Endothelial cell (in vitro differentiated cells): ENCODE measurements around the gene FBXL16. TPM values are rescaled to one million over a fixed set of nuclear protein-coding genes. Genes with fewer than 3 reads are reported as not detected.
A peak's percentile ranks its signal among the peaks of the same experiment; 100 is the strongest.

Source experiments
- DNase-seq: peaks from one replicate; pipeline ENCODE4 v3.0.0; 2021; ENCODE audit warnings: low spot score
- H3K27ac Mint-ChIP-seq: one replicate; pipeline ENCODE4 v1.8.0; 2021; ENCODE audit warnings: mixed read lengths, inconsistent platforms; ENCODE audit not compliant: unreplicated experiment
- H3K27me3 Mint-ChIP-seq: one replicate; pipeline ENCODE4 v1.8.0; 2021; ENCODE audit warnings: mild to moderate bottlenecking, moderate library complexity, mixed read lengths, inconsistent platforms; ENCODE audit not compliant: unreplicated experiment
- H3K36me3 Mint-ChIP-seq: one replicate; pipeline ENCODE4 v1.8.0; 2021; ENCODE audit warnings: mild to moderate bottlenecking, low read depth, mixed read lengths, inconsistent platforms; ENCODE audit not compliant: unreplicated experiment
- H3K4me1 Mint-ChIP-seq: one replicate; pipeline ENCODE4 v1.8.0; 2021; ENCODE audit warnings: mild to moderate bottlenecking, mixed read lengths, inconsistent platforms; ENCODE audit not compliant: unreplicated experiment
- H3K4me3 Mint-ChIP-seq: one replicate; pipeline ENCODE4 v1.8.0; 2021; ENCODE audit warnings: mild to moderate bottlenecking, mixed read lengths, inconsistent platforms; ENCODE audit not compliant: unreplicated experiment
- H3K9me3 Mint-ChIP-seq: one replicate; pipeline ENCODE4 v1.8.0; 2021; ENCODE audit warnings: mixed read lengths, inconsistent platforms; ENCODE audit not compliant: unreplicated experiment
- CTCF ChIP-seq: fragments of 200-600 bp; sonication (generic); IDR thresholded peaks from one replicate; pipeline ENCODE4 v1.5.0; 2021; ENCODE audit warnings: antibody characterized with exemption; ENCODE audit not compliant: unreplicated experiment
- total RNA-seq: library from RNA; stranded (reverse); fragmentation: NEBNext Ultra II Directional; extraction: Animal tissue kit (Norgen Biotek cat#: 25700); gene quantifications from one replicate; pipeline ENCODE4 v1.2.1, GENCODE V29; 2021; ENCODE audit not compliant: unreplicated experiment

FBXL16 gene
- total RNA-seq, 1 donor from 2014 or later: not detected

GRCh38 chr16:670485-671352 lies 34.9 kb downstream of the FBXL16 start:
- no peak for TF ChIP-seq CTCF
- no peak for DNase-seq
- H3K4me3 Mint-ChIP-seq: no peak overlapping the region

GRCh38 chr16:669666-670065 lies 35.9 kb downstream of the FBXL16 start:
- Mint-ChIP-seq H3K27me3 (peaks cover 5% of the 10 kb centered on the region), H3K36me3 (no peaks in the 10 kb centered on the region), H3K4me3 (no peak overlapping the region), H3K27ac (no peak overlapping the region), H3K9me3 (no peaks in the 10 kb centered on the region), H3K4me1 (no peaks in the 10 kb centered on the region)
- DNase-seq: no peak
- TF ChIP-seq CTCF: no peak

More at GRCh38 chr16:670485-671352, 34.9 kb downstream of the FBXL16 start:
- Mint-ChIP-seq H3K4me1 (no peaks in the 10 kb centered on the region), H3K27me3 (peaks cover 8% of the 10 kb centered on the region), H3K27ac (no peak overlapping the region), H3K9me3 (no peaks in the 10 kb centered on the region), H3K36me3 (no peaks in the 10 kb centered on the region)

- no peak for TF ChIP-seq CTCF
- Mint-ChIP-seq H3K9me3 (no peaks in the 10 kb centered on the region), H3K4me3 (peak overlapping the region; percentile 81), H3K36me3 (no peaks in the 10 kb centered on the region), H3K27ac (no peak overlapping the region), H3K27me3 (peaks cover 5% of the 10 kb centered on the region), H3K4me1 (no peaks in the 10 kb centered on the region)
- no peak for DNase-seq
Observed at GRCh38 chr16:668519-669171, 37.0 kb downstream of the FBXL16 start.

GRCh38 chr16:667780-668518 lies 37.7 kb downstream of the FBXL16 start, which contains the start of gene RHOT2:
RHOT2 (plus strand) TSS chr16:668132; CDS start chr16:668200, 68 bp downstream.
- Mint-ChIP-seq H3K9me3 (no peaks in the 10 kb centered on the region), H3K36me3 (peaks cover 2% of the 10 kb centered on the region), H3K27me3 (peaks cover 5% of the 10 kb centered on the region), H3K27ac (peak within 1 kb of the TSS; percentile 42), H3K4me1 (no peaks in the 10 kb centered on the region), H3K4me3 (peak within 1 kb of the TSS; percentile 81)
- peak; percentile 70 for TF ChIP-seq CTCF
- peak; percentile 94 for DNase-seq
